ENCODE measurements around the gene ZNF611.
A peak's percentile ranks its signal among the peaks of the same experiment; 100 is the strongest.
"Not testable (repeated sequence)": the region's sequence is repeated elsewhere in the genome, so short reads cannot be mapped to it uniquely, and the experiment has no call there.

Gene ZNF611

GRCh38 chr19:52720541-52720940 lies 14.3 kb downstream of the ZNF611 start:
- not testable (repeated sequence) for FAIRE-seq; DNase-seq (ENCODE audit: insufficient read length, low spot score)

- DNase-seq (ENCODE audit: insufficient read length, low spot score), result no peak
- FAIRE-seq, result no peak
Measured at GRCh38 chr19:52716522-52716921, 18.3 kb downstream of the ZNF611 start.

GRCh38 chr19:52715902-52716301 lies 18.9 kb downstream of the ZNF611 start:
- FAIRE-seq, result not testable (repeated sequence)

GRCh38 chr19:52715330-52715729 lies 19.5 kb downstream of the ZNF611 start:
- DNase-seq (ENCODE audit: insufficient read length, low spot score); FAIRE-seq: not testable (repeated sequence)

More at GRCh38 chr19:52715902-52716301, 18.9 kb downstream of the ZNF611 start:
- DNase-seq (ENCODE audit: insufficient read length, low spot score), result not testable (repeated sequence)

- FAIRE-seq; DNase-seq (ENCODE audit: insufficient read length, low spot score): not testable (repeated sequence)
Measured at GRCh38 chr19:52713051-52713450, 21.8 kb downstream of the ZNF611 start.

GRCh38 chr19:52711661-52712060 lies 23.2 kb downstream of the ZNF611 start:
- DNase-seq (ENCODE audit: insufficient read length, low spot score); FAIRE-seq: not testable (repeated sequence)

GRCh38 chr19:52710538-52710937 lies 24.3 kb downstream of the ZNF611 start:
- no peak for FAIRE-seq
- DNase-seq (ENCODE audit: insufficient read length, low spot score), result no peak

- not testable (repeated sequence) for DNase-seq (ENCODE audit: insufficient read length, low spot score); FAIRE-seq
Measured at GRCh38 chr19:52705615-52706014, 29.2 kb downstream of the ZNF611 start.

GRCh38 chr19:52703917-52704316 lies 30.9 kb downstream of the ZNF611 start:
- DNase-seq (ENCODE audit: insufficient read length, low spot score), result no peak
- no peak for FAIRE-seq

- DNase-seq (ENCODE audit: insufficient read length, low spot score) (no peak), FAIRE-seq (no peak)
Measured at GRCh38 chr19:52700673-52701072, 34.2 kb downstream of the ZNF611 start.

GRCh38 chr19:52699555-52699954 lies 35.3 kb downstream of the ZNF611 start:
- DNase-seq (ENCODE audit: insufficient read length, low spot score); FAIRE-seq: not testable (repeated sequence)

GRCh38 chr19:52695996-52696395 lies 38.8 kb downstream of the ZNF611 start:
- FAIRE-seq (no peak), DNase-seq (ENCODE audit: insufficient read length, low spot score) (no peak)

GRCh38 chr19:52694921-52695320 lies 39.9 kb downstream of the ZNF611 start:
- DNase-seq (ENCODE audit: insufficient read length, low spot score) (no peak), FAIRE-seq (no peak)

GRCh38 chr19:52694281-52694680 lies 40.6 kb downstream of the ZNF611 start:
- DNase-seq (ENCODE audit: insufficient read length, low spot score), result not testable (repeated sequence)

GRCh38 chr19:52692431-52693008 lies 42.3 kb downstream of the ZNF611 start:
- DNase-seq (ENCODE audit: insufficient read length, low spot score) (no peak), FAIRE-seq (no peak)

More at GRCh38 chr19:52694281-52694680, 40.6 kb downstream of the ZNF611 start:
- not testable (repeated sequence) for FAIRE-seq

GRCh38 chr19:52691737-52692136 lies 43.1 kb downstream of the ZNF611 start:
- FAIRE-seq (no peak), DNase-seq (ENCODE audit: insufficient read length, low spot score) (no peak)

GRCh38 chr19:52691215-52691610 lies 43.6 kb downstream of the ZNF611 start:
- FAIRE-seq, result no peak
- no peak for DNase-seq (ENCODE audit: insufficient read length, low spot score)

GRCh38 chr19:52690369-52691214 lies 44.3 kb downstream of the ZNF611 start:
- FAIRE-seq (no peak), DNase-seq (ENCODE audit: insufficient read length, low spot score) (peak; percentile 62)

- peak; percentile 13 for DNase-seq (ENCODE audit: insufficient read length, low spot score)
Measured at GRCh38 chr19:52689843-52690368, 44.9 kb downstream of the ZNF611 start.

GRCh38 chr19:52688925-52689796 lies 45.7 kb downstream of the ZNF611 start:
- DNase-seq (ENCODE audit: insufficient read length, low spot score); FAIRE-seq: not testable (repeated sequence)

More at GRCh38 chr19:52689843-52690368, 44.9 kb downstream of the ZNF611 start:
- peak; percentile 71 for FAIRE-seq

Measured in GM19239 (cell line).